HG03439 (cell line): ENCODE data around the gene ZIK1.
A peak's percentile ranks its signal among the peaks of the same experiment; 100 is the strongest.

Source experiments
- ATAC-seq: cut with Tn5 transposase; IDR thresholded peaks from one replicate; pipeline ENCODE4 v1.9.1; 2021; ENCODE audit warnings: mild to moderate bottlenecking, moderate library complexity; ENCODE audit not compliant: unreplicated experiment

Gene ZIK1

DNA sequence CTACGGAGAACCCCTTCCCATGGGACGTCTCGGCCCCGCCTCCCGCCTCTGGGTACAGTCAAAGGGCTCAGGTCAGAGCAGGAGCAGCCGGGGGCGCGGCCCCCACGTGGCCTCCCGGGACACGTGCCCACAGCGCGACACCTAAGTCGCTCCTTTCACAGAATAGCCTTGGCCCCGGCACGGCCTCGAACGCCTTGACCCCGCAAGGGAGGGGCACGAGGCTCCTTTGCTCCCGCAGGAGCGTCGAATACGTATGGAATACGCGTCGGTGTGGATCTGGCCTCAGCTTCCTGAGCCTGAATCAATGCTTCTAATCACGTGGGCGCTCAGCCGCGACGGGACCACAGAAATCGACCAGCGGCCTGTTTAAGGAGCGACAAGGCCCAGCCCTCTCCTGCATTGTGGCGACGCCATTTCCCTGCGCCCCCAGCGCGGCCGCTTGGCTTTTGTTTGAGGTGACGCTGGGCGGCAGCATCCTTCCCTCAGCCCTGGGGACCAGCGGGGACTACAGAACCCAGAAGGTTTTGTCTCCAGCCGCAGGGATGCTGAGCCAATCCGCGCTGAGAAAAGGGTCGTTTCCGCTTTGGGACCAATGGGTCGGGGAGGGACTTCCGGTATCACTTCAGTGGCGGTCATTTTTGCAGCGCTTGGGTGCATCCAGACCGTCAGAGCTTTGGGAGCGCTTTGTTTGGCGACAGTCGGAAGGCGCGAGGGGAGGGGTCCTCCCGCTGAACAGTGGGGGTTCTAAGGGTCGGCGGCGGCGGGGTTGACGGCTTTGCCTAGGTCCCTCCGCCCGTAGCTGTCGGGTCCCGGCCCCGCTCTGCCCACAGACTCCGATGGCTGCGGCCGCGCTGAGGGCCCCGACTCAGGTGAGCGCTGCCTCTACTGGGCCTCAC, at the start of gene ZIK1:
ZIK1 (plus strand) TSS at position 625 of the 896 bp plus-strand sequence; CDS start at position 837, 212 bp downstream.
- ATAC-seq: no peak

DNA sequence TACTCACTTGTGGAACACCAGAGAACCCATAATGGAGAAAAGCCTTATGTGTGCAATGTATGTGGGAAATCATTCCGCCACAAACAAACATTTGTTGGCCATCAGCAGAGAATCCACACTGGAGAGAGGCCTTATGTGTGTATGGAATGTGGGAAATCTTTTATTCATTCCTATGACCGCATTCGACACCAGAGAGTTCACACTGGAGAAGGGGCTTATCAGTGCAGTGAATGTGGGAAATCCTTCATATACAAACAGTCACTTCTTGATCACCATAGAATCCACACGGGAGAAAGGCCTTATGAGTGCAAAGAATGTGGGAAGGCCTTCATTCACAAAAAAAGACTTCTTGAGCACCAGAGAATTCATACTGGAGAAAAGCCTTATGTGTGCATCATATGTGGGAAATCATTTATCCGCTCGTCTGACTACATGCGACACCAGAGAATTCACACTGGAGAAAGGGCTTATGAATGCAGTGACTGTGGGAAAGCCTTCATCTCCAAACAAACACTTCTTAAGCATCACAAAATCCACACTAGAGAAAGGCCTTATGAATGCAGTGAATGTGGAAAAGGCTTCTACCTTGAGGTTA, 45.9 kb upstream of the ZIK1 start:
- no peak for ATAC-seq

DNA sequence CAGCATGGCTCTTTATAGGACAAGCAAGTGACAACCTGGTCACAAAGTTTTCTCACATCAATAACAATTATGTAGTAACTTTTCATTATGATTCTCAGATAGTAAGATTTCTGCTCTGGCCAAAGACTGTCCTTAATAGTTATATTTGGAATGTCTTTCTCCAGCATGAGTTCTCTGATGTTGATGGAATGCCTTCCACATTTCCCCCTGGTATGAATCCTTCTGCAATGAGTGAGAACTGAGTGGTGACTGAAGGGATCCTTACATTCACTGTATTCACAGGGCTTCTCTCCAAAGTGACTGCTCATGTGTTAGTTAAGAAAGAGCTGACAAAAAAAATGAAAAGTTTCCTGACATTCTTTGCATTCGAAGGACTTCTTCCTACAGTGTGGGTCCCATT, 37.4 kb upstream of the ZIK1 start:
- no peak for ATAC-seq

DNA sequence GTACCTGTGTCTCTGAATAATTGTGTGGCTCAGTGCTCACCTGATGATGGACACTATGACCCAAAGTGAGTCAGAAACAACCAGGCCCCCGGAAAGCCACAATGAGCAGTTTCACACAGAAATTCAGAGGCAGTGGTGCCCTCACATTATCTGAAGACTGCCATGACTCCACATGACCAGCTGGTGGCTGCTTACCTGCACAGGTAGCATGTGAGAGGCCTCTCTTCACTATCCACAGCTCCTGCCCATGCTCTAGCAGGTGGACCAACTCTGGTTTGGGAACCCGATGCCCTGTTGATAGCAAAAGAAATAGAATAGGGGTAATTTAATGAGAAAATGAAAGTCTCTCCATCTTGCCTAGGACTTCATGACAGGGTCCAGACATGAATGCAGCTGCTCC, 31.5 kb upstream of the ZIK1 start:
- ATAC-seq: no peak

DNA sequence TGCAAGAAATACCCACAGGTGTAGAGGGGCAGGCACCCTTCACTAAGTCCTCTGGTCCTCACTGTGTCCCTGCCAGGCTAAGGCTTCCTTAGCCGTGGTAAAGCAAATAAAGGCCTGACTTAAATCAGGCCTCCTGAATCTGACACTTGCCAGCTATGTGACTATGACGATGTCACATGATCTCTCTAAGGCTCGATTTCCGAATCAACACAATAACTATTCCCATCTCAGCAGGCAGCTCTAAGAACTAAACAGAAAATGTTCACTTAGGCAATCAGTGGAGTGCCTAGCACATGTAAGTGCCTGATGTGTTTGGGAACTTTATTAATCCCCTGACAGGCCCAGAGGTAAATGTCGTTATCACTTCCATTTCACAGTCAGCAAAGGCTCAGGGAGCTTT, 26.3 kb upstream of the ZIK1 start:
- no peak for ATAC-seq

DNA sequence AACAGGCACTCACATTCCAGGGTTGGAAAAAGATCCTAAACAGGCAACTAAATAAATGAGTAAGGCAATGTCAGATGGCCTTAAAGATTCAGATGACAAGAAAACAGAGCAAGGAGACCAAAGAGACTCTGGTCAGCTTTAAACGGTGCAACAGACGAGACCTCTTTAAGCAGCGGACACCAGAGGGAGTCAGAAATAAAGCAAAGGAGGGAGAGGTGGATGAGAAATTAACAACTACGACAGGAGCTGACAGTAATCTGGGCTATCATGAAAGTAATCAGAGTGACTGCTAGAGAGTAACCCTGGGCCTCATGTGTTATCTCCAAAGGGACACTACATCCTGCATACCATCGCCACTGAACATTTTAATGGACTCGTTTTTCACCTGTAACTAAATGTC, 25.4 kb upstream of the ZIK1 start:
- ATAC-seq: no peak

DNA sequence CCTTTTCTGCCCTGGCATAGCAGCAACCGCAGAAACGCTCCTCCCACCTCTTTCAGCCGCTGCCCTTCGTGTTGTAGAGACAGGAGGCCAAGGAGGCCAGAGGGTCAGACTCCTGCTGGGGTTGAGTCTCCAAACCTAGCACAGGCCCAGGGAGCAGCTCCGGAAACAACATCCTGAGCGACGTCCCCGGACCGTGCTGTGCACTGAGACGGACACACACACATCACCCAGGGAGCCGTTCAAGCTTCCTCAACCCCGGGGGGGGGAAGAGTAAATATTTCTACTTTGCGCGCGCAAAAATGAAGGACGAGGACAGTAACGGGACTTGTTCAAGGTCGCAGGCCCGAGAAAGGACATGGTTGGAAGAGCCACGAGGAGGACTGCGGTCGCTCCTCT, 24.9 kb upstream of the ZIK1 start:
- no peak for ATAC-seq

DNA sequence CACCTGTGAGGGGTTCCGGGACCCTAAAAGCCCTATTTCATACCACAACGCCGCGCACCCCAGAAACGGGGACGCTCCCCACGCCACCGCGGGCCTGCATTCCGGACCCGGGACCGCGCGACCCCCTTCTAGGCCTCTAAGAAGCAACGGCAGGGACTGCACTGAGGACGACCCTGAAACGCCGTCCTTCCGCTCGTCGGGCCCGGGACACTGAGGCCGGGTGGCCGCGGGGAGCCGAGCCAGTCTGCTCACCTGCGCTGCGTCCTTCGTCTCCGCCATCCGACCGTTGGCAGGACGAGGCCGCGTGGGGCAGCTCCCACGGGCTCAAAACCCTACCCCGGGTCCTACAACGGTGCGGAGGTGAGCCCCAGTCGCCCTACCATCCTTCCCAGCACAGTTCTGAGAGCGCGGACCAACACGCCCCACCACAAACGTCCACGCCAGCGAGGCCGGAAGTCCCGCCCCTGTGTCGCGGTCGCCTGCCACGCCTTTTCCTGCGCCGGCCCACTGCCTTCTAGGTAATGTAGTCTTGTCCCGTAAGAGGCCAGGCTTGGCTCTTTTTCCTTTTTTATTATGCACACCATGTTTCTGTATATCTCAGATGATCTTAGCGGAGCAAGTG, 24.4 kb upstream of the ZIK1 start, which contains the start of gene ZNF550:
ZNF550 (minus strand) TSS at position 460 of the 622 bp plus-strand sequence; CDS start at position 279, 181 bp downstream.
- peak; percentile 96 for ATAC-seq

DNA sequence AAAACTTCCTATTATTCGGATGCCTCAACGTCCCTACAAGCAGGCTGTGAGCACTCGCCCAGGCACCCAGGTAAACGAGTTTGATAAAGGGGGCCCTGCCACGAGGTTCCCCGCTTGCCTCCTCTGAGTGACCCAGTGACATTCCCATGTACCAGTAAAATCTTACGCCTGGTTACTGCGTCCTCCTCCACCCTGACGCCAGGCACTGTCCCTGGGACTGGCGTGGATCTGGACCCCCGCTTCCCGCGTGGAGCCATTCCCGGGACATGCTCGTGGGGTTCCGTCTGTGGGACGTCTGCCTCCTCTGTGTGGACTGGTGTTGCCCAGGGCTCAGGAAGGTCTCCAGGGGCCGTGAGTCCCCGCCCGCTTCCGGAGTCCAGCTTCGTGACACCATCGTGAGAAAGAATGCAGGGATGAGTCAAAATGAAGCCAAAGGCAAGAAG, 23.9 kb upstream of the ZIK1 start:
- no peak for ATAC-seq

DNA sequence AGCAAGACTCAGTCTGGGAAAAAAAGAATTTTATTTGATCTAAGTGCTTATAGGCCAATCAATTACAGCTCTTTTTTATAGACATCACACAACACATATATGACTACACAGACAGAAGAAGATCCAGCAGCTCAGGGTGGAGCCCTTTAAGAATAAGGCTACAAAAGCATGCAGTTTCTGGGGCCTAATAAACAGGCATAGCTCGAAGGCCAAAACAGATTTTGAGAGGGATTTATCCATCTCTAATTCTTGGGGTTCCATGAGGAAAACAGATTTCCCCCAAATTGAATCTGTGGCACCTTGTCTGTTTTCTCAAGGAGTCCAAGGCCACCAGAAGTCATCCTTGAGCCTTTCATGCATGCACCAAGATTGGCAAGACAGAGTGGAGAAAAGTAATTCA, 20.4 kb upstream of the ZIK1 start:
- ATAC-seq: no peak

DNA sequence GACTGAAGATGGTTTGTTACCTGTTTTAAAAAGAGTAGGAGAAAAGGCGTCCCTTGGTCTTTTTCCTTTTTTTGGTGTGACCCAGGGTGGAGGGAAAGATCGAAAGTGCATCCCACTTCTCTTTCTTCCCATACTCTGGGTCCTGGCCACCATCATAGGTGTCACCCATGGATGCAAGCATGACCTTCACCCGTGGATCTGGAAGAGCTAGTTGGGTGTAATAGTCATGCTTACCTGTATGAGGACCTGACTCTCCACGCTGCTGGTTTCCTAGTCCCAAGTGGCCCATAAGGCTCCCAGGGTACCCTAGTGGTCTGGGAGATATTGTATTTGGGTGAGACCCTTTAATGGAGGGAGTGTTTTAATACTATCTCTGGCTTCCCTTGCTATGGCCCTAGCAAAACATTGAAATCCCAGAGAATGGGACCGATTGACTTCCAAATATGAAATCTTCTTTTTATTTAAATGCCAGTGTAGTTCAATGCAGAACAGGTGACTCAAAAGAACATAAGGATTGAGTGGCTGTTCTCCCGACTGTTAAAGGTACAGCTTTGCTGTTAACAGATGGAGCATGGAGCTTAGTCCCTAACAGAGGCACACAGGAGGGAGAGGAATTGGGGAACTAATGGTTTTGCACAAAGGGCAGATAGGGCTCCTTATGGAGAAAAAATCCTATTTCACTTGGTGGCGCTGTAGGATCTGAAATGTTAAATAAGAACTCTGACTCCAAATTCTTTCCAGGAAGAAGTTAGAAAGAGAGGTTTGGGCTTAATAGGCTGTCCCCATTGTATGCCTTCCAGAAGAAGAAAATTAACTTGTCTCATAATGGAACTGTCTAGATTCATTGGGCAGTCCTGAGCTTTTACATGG, 17.3 kb upstream of the ZIK1 start:
- ATAC-seq: no peak

DNA sequence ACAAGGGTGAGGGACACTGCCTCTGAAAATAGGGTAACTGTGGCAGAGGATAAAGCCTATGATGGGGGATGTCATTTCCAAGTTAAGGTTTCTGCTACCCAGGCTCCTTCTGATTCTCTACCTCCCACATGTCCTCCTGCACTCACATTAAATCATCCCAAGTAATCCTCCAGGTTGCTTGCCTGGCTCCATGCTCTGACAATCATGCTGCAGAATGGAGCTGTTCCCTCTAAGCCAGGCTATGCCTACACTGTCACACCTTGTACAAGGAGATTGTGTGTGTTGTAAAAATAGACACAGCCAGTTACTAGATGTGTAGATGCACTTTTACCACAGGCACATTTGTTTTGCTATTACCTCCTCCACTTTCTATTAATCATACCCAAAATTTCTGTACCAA, 13.2 kb upstream of the ZIK1 start:
- no peak for ATAC-seq

DNA sequence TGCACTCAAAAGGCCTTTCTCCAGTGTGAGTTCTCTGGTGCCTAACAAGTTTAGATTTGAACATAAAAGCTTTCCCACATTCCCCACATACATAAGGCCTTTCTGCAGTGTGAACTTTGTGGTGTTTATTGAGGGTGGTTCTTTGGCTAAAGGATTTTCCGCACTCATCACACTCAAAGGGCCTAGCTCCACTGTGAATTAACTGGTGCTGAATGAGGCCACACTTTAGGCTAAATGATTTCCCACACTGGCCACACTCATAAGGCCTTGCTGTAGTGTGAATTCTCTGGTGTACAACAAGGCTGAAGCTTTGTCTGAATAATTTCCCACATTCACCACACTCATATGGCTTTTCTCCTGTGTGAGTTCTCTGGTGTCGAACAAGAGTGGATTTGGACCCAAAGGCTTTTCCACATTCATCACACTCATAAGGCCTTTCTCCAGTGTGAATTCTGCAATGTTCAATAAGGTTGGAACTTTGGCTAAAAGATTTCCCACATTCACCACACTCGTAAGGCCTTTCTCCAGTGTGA, 11.5 kb upstream of the ZIK1 start:
- ATAC-seq: no peak

DNA sequence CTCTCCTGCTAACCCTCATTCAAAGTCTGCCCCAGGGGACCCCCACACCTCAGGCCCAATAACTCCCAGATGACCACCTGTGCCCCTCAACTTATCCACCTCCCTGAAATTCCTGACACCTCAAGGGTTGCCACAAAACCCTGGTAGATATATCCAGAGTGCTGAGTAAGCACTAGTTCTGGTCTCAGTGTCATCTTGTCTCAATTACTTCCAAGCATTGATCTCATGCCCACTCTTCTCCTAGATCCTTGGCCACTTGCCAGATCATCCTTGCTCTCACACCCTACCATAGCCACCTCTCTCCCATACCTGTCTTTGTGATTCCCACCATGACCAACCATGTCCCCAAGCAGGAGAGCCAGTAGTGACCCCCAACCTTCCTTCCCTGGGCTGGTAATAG, 7.3 kb upstream of the ZIK1 start:
- no peak for ATAC-seq

DNA sequence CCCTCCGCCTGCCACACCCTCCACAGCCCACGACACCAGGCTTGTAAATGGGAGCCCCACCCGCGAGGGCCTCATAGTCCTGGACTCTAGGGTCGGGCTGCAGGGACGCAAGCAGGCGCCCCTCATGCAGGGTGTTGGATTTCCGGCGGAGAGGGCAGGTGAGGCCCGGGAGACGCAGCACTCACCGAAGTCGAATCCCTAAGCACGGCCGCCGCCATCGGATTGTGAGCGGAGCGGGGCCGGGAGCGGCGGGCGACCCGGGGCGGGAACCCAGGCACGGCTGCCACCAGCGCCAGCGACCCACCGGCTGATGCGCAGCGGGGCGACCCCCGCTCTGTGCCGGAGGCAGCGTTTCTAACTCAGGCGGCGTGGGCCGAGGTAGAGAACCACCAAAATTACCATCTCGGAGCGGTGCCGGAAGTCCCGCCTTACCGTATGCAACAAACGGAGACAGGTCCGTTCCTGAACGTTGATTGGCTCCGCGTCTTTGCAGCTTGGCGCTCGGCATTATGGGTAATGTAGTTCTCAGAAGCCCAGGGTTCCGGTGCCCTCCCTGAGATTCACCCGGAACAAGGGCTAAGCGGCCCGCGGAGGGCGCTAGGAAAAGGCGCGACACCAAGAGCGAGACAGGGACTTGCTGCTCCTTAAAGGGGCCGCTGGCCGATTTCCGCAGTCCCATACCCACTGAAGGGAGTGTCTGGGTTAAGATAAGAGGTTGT, 5.3 kb upstream of the ZIK1 start, which contains the start of gene ZNF416:
ZNF416 (minus strand) TSS at position 425 of the 719 bp plus-strand sequence; CDS start at position 218, 207 bp downstream.
- peak; percentile 96 for ATAC-seq

DNA sequence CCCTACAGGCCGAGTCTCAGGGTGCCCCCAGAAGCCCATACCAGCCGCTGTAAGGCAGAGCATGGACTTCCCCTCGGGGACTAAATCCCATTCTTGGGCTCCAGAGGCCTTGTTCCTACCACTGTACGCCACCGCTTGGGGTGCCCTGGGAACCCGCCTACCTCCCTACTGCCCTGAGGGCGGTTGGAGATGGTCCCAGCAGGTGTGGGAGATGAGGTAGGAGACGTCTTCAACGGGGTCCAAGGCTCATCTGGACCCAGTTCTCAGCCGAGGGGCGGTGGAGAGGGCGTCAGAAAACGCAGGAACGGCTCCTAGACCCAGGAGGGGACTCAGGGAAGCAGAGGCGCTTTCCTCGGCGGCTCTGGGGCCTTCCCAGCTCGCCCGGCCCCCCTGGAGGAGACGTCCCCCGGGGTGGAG, 833 bp upstream of the ZIK1 start:
- ATAC-seq: no peak

DNA sequence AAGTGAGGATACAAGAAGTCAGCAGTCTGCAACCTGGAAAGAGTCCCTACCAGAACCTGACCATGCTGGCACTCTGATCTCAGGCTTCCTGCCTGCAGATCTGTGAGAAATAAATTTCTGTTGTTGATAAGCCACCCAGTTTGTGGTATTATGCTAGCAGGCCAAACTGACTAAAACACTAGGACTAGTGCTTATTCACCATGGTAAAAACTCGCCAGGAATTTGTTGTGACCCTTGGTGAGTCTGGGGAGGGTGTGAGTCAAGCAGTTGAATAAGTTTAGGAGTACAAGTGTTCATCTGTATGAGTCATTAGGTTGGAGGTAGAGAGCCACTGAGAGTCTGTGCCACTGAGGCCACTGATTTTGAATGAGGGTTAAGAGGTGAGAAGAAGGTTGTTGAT, 3.6 kb downstream of the ZIK1 start:
- ATAC-seq: no peak

DNA sequence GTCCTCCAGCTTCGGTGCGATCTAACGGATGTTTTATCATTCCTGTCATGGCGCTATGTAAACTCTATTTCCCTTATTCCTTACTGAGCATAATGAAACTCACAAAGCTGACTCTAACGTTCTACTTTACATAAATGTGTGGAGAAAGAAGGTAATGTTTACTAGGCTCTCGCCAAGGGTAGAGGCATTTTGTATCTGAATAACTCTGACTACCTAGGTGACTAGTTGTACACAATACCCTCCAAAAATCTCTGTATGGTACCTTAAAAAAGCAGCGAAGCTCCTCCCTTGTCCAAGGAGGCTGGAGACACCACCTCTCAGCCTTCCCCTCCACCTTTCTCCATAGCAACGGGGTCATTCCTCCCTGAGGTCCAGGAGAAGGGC, 15.4 kb downstream of the ZIK1 start:
- ATAC-seq: peak; percentile 8

DNA sequence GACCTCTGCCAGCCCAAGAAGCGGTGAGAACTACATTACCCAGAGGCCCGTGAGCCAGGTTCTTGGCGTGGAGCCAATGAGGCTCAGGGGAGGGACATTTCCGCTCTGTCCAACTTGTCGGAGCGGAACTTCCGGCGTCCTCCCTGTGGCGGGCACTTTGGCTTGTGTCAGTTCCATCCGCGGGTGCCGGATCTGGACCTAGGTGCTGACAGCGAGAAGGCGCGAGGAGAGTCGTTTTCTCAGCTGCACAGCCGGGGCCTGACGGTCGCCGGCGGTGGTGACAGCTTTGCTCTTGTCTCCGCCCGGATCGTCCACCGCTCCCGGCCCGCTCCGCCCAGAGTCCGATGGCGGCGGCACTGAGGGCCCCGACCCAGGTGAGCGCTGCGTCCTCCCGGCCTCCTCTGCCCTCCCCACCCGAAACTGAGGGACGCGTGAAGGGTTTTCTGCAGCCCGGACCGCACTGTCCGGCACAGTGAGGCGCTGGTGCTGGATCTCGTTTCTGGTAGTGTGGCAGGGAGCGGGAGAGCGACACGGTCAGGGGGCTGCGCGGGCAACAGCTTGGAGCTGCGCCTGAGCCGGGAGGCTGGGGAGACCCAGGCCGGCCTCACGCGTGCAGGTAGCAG, 15.9 kb downstream of the ZIK1 start, which contains the start of gene ZNF530:
ZNF530 (plus strand) TSS at position 125 of the 623 bp plus-strand sequence. CDS start 4,461 bp downstream, outside the sequence.
- peak; percentile 90 for ATAC-seq
